Measurements from ENCODE around the gene COPS3.

DNA sequence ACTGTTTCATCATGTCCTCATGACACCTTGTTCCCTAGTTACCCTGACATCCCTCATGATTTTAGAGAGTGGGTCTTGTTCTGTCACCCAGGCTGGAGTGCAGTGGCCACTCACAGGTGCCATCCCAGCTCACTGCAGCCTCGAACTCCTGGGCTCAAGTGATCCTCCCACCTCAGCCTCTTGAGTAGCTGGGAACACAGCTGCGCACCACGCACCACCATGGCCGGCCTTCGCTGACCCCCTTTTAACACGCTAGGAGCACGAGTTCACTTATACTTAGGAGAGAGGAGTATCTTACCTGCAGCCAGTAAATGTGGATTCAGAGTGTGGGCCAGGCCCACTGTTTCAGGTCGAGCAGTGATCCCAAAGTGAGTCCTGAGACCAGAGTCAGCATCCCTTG is 43.6 kb upstream of the COPS3 start:
- TF ChIP-seq, protein P1, sequence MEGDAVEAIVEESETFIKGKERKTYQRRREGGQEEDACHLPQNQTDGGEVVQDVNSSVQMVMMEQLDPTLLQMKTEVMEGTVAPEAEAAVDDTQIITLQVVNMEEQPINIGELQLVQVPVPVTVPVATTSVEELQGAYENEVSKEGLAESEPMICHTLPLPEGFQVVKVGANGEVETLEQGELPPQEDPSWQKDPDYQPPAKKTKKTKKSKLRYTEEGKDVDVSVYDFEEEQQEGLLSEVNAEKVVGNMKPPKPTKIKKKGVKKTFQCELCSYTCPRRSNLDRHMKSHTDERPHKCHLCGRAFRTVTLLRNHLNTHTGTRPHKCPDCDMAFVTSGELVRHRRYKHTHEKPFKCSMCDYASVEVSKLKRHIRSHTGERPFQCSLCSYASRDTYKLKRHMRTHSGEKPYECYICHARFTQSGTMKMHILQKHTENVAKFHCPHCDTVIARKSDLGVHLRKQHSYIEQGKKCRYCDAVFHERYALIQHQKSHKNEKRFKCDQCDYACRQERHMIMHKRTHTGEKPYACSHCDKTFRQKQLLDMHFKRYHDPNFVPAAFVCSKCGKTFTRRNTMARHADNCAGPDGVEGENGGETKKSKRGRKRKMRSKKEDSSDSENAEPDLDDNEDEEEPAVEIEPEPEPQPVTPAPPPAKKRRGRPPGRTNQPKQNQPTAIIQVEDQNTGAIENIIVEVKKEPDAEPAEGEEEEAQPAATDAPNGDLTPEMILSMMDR (IDR thresholded peaks at IDR 0.05; ENCODE audit: poor library complexity, severe bottlenecking) = no peak
- TF ChIP-seq TAF1 (IDR thresholded peaks at IDR 0.05; ENCODE audit: low read depth) (no peak), EZH2 (IDR thresholded peaks at IDR 0.05; ENCODE audit: borderline replicate concordance, insufficient read depth, low read length, poor library complexity, severe bottlenecking) (no peak), REST (IDR thresholded peaks at IDR 0.05; ENCODE audit: borderline replicate concordance) (no peak), POLR2AphosphoS5 (IDR thresholded peaks at IDR 0.05) (no peak), MXI1 (conservative IDR thresholded peaks at IDR 0.05; ENCODE audit: poor library complexity, severe bottlenecking) (no peak)
